NCI-H748 treated with DMSO at 0.1 percent for 48 hours (cell line): ENCODE measurements around the gene CPLX3.

ENCODE experiments used
- DNase-seq: peaks from one replicate; lab custom pipeline; 2025; lab: John Stamatoyannopoulos, UW

Gene CPLX3

DNA sequence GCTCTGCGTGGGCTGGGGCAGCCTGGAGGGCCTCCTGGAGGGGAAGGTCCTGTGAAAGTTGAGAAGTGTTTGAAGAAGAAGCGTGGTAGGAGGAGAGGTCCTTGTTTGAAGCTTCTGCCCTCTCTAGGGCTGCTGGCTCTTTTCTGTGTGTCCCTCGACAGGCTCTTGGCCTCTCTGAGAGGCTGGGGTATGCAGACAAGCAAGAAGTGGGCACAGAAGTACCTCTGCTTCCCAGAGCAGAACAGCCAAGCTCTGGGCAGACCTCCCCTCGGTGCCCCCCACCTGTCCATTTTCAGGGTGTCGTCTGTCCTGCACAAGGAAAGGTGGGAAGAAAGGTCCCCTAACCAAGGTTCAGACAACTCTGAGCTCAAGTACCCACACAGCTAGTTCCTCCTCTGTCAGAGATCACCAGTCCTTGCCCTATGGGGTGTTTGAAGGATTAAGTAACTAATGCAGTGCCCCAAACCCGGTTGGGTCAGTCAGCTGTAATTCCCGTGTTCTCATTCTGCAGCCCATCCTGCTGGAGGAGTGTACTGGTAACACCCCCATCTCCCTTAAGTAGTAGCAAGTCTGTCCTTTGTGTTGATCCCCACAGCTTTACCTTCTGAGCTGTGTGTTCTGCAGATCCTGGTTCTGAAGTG is 38.3 kb upstream of the CPLX3 start:
- DNase-seq, result no peak

DNA sequence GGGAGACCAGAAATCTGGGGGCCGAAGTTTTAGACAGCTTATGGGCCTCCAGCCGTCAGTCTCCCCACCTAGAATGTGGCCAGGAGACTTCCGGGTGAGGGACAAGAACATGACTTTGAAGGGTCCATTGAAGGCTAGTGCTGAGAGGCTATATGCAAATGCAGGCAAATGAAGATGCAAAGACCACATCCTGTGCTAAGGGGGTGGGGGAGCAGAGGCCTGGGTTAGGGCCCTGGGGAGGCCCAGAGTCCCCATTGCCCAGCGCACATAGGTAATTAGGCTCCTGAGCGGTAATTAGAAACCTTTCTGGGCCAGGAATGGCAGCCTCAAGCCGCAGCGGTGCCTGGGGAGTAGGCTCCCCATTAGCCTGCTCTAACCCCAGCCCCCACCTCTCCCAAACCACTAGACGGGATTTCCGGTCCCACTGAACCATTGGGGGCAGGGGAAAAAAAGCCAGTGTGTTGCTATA is 37.7 kb upstream of the CPLX3 start:
- DNase-seq, result no peak

- DNase-seq, result no peak
Measured at GRCh38 chr15:74789171-74789631, 37.2 kb upstream of the CPLX3 start.

DNA sequence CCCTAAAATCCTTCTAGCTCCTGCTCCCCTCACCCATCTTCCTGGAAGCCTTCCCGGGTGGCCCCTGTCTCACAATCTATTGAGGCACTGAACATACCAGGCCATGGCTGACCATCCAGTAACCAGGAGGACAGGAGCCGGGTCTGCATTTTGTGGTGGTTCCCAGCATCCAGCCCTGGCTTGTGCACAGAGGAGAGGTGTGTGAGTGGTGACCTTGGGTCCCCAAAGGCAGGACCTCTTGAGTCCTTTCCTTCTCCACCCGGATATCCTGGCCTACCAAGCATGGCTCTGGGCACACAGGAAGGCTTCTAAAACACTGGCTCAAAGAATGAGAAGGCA is 36.7 kb upstream of the CPLX3 start:
- no peak for DNase-seq

- DNase-seq, result no peak
Measured at GRCh38 chr15:74790080-74790916, 36.1 kb upstream of the CPLX3 start.

DNA sequence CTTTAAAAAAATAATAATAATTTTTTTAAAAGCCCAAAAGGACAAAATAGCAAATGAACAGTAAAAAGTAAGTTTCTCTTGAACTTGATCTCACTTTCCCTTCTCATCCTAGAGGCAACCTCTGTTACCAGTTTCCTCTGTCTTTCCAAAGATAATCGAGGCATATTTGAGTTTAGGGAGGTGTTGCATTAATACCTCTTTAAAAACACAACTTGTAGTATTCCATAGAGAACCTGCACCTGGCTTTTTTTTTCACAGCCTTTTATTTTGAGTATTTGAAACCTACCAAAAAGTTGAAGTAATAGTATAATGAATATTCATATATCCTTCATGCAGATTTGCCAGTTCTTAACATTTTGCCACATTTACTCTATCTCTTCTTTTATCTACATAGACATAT is 35.4 kb upstream of the CPLX3 start:
- DNase-seq, result no peak

- DNase-seq, result no peak
Measured at GRCh38 chr15:74791667-74792066, 34.8 kb upstream of the CPLX3 start.

DNA sequence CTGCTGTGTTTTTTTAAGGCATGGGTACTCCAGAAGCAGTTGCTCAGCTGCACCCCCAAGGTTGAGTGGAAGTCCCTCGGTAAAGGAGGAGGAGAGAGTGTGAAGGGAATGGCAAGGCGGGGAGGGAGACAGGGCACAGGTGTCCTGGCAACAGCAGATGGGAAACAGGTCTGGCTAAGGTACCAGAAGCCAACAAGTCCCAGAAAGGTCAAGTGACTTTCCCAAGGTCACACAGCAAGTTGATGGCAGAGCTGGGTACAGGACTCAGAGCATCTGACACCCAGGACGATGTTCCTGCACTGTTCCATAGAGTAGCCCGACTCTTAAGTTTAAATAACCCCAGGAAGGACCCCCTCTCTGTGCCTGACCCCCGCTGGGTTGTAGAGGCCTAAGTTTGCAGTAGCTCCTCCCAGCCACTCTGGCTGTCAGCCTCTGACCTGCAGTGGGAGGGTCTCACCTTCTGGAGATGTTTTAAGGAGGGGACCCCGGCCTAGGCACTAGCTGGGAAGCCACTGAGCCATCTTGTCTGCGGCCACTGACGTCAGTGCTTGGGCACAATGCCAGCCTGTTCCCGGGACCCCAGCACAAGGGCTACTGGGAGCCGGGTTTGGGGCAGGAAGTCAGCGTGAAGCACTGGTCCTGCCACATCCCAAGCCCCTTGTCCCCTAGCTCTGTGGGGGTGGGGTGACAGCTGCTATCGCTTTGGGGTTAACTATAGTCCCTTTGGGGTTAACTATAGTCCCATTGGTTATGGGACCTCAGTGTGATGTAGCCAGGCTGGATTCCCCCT is 34.0 kb upstream of the CPLX3 start:
- DNase-seq, result no peak

DNA sequence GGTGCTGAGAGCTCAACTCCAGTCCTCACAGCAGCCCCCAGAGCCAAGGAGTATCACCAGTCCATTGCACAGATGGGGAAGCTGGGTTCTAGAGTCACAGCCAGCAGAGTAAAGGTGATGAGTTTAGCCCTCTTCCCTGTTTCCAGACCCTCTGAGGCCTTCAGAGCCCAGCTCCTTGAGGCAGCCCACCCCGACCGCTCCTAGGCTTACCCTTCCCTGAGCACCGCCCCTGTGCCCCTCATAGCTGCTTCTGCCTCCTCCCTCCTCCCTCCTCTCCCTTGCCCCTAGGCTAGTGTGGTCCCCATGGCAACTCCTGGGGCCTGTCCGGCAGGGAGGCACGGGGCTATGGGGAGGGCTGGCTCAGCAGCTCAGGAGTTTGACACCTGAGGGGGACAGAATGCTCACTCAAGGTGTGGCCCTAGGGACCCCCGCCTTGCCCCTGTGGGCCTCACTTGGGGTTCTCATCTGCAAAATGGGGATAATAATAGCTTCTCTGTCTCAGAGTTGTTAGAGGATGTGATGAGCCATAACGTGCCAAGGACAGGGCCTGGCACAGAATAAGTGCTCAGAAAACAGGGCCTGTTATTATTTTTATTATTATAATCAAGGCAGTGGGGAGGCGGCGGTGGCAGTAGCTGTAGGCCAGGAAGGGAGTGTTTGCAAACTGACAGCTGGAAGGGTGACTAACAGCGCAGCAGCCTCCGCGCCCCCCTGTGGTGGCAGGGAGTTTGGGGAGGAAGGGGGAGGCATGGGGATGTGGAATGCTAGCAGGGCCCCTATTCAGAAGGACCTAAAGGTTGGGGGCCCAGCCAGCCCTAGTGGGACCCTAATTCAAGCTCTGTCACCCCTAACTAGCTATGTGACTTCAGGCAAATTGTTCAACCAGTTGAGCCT is 33.0 kb upstream of the CPLX3 start:
- no peak for DNase-seq

DNA sequence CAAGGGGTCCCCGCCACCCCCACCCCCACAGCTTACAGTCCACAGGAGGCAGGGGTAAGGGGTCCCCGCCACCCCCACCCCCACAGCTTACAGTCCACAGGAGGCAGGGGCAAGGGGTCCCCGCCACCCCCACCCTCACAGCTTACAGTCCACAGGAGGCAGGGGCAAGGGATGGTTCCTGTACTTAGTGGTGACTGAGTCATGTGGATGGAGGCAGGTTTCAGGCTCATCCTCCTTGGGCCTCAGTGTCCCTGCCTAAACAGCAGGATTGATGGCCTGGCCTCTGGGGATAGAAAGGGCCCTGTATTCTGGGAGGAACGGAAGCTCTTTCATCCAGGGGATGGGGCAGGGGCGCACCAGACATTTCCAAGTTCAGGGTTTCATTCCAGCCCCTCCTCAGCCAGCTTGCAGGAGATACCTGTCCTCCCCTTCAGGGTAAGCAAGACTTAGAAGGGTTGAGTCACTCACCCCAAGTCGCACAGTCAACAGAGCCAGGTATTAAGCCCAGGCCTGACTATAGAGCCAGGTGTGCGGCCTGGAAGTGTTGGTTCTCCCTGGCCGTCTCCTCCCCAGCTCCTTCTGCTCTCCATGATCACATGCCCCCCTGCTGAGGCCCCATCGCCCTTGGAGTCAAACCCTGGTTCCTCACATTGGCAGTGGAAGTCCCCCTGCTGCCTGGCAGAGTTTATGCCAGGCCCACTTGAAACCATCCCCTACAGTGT is 32.0 kb upstream of the CPLX3 start:
- DNase-seq, result no peak

DNA sequence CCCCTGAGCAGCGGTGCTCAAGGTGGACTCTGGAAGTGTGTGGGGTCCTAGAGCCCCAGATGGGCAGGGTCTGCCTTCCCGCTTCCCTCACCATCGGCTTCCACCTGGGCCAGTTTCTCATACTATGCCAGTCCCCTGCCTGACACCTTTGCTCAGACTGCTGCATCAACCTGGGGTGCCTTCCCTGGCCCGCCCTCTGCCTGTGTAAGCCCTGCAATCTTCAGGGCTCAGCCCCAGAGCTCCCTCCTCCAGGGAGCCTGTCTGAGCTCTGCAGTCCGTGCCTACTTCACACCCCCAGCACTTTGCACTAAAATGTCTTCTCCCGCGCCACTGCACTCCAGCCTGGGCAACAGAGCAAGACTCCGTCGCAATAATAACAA is 31.5 kb upstream of the CPLX3 start:
- no peak for DNase-seq

- DNase-seq, result no peak
Measured at GRCh38 chr15:74795966-74796625, 30.3 kb upstream of the CPLX3 start.

DNA sequence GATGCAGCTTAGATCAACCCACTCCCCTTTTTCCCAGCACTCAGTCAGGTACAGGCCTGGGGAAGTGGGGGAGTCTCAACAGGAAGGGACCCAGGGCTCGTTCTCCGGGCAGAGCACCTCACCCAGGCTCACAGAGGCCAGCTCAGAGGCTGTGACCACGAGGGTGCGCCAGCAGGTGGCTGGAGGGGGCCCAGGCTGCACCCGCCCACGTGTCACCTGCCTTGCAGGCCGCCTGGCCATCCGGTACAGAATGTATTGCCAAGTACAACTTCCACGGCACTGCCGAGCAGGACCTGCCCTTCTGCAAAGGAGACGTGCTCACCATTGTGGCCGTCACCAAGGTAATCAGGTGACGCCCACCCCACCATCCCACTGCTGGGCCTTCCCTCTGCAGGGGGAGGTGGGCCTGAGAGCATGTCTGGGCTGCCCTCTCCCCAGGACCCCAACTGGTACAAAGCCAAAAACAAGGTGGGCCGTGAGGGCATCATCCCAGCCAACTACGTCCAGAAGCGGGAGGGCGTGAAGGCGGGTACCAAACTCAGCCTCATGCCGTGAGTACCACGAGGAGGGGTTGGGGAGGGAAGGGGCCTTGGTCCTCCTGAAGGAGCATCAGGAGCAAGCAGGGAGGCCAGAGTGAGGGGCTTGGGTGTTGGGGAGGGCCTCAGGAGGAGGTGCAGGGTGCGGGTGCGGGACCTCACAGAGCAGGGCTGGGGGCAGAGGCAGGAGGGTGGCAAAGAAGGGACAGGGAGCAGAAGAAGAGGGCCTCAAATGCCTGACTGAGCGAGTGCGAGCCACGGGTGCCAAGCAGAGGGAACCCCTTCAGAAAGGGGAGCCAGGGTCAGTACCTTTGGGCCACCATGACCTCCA is 27.8 kb upstream of the CPLX3 start:
- no peak for DNase-seq

DNA sequence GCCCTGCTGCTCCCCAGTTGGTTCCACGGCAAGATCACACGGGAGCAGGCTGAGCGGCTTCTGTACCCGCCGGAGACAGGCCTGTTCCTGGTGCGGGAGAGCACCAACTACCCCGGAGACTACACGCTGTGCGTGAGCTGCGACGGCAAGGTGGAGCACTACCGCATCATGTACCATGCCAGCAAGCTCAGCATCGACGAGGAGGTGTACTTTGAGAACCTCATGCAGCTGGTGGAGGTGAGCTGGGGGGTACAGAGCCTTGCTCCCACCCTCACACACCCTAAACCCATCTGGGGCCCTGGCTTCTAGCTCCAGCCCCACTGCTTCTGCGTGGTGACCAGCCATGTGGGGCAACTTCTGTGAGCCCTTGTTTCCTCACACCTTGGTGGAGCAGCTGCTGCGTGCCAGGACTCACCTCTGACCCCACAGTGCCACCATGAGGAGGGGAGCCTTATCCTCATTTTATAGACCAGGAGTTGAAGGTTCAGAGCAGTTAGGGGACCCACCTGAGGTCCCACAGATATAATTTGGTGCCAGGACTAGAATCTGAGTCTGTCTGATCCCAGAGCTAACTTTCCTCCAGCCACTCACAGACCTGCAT is 27.1 kb upstream of the CPLX3 start:
- DNase-seq, result no peak

- no peak for DNase-seq
Measured at GRCh38 chr15:74799856-74800558, 26.4 kb upstream of the CPLX3 start.

DNA sequence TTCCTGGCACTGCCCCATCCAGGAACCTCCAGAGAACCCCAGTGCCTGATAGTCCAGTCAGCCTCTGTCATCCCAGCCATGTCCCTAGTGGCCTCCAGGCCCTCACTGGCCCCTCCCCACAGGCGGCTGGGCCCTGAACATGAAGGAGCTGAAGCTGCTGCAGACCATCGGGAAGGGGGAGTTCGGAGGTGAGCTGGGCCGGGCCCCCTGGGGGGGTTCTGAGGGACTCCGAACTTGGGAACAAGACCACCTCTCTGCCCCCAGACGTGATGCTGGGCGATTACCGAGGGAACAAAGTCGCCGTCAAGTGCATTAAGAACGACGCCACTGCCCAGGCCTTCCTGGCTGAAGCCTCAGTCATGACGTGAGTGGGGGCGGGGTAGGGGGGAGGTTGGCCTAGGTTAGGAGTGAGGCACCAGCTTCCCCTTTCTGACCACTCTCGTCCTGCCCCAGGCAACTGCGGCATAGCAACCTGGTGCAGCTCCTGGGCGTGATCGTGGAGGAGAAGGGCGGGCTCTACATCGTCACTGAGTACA is 25.8 kb upstream of the CPLX3 start:
- no peak for DNase-seq

DNA sequence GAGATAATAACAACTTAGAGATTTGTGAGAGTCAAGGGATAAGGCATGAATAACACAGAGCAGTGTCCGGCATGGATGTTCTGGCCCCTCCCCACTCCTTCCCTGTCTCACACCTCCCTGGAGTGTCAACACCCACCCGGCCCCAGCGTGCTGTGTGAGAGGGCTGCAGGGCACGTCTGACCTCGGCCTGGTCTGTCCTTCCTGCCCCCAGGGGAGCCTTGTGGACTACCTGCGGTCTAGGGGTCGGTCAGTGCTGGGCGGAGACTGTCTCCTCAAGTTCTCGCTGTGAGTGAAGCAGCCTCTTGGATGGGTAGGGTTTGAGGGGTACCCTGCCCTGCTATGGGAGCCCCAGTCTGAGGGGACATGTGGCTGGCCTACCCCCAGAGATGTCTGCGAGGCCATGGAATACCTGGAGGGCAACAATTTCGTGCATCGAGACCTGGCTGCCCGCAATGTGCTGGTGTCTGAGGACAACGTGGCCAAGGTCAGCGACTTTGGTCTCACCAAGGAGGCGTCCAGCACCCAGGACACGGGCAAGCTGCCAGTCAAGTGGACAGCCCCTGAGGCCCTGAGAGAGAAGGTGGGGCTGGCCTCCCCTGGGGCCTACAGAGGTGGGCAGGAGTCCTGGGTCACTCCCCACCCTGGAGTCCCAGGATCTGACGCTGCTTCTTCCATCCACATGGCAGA is 25.0 kb upstream of the CPLX3 start:
- no peak for DNase-seq

DNA sequence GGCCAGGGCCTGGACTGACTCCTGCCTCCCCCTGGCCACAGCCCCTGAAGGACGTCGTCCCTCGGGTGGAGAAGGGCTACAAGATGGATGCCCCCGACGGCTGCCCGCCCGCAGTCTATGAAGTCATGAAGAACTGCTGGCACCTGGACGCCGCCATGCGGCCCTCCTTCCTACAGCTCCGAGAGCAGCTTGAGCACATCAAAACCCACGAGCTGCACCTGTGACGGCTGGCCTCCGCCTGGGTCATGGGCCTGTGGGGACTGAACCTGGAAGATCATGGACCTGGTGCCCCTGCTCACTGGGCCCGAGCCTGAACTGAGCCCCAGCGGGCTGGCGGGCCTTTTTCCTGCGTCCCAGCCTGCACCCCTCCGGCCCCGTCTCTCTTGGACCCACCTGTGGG is 24.1 kb upstream of the CPLX3 start:
- DNase-seq, result no peak
